NK-92 (cell line): ENCODE measurements around the gene ZNF407.
"Not testable (repeated sequence)": the region's sequence is repeated elsewhere in the genome, so short reads cannot be mapped to it uniquely, and the experiment has no call there.

Source experiments
- DNase-seq: peaks from one replicate; lab custom pipeline; 2025; ENCODE audit not compliant: unreplicated experiment; lab: John Stamatoyannopoulos, UW

Gene ZNF407

DNA sequence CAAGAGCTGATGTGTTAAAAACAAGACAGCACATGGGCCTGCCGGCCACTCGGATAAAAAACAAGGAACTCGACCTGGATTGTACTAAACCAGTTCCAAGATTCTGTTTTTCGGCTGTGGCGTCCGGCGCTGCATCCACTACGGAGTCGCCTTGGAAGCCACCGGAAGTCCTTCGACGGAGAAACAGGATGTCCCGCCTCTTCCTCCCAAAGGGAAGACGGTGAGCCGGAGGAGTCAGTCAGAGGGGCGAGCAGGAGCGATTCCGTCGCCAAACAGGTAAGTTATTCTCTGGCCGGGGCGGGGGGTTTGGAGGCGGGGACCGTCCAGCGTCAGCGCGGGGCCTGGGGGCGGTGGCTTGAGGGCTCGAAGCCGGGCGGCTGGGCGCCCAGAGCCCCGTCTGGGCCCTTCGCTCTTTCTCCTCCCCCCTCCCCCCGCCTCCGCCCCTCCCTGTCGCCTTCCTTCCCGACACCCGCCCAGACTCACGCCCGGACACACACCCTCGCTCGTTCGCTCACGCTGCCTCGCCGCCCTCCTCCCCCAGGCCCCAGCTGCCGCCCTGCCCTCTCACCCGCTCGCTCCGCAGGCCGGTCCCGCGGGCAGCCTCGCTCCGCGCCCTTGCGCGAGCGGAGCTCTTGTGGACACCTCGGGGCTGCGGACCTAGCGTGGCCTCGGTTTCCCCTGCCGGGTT lies at the start of gene ZNF407:
Gene ZNF407 (plus strand): TSS at position 209 of the 688 bp plus-strand sequence. CDS start 33,150 bp downstream, outside the sequence.
- DNase-seq, result peak; percentile 11

- DNase-seq, result no peak
These were observed 48.0 kb upstream of the ZNF407 start for GRCh38 chr18:74549591-74550104.

DNA sequence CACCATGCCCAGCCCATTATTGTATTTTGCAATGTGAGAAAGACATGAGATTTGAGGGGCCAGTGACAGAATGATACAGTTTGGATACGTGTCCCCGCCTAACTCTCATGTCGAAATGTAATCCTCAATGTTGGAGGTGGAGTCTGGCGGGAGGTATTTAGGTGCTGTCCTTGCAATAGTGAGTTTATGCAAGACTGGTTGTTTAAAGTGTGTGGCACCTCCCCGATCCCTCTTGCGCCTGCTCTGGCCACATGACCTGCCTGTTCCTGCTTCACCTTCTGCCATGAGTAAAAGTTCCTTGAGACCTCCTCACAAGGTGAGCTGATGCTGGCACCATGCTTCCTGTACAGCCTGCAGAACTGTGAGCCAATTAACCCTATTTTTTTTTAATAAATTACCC lies 46.8 kb upstream of the ZNF407 start:
- no peak for DNase-seq

GRCh38 chr18:74551452-74551851 lies 46.2 kb upstream of the ZNF407 start:
- DNase-seq, result no peak

- DNase-seq, result no peak
These were observed 45.6 kb upstream of the ZNF407 start for GRCh38 chr18:74551936-74552555.

DNA sequence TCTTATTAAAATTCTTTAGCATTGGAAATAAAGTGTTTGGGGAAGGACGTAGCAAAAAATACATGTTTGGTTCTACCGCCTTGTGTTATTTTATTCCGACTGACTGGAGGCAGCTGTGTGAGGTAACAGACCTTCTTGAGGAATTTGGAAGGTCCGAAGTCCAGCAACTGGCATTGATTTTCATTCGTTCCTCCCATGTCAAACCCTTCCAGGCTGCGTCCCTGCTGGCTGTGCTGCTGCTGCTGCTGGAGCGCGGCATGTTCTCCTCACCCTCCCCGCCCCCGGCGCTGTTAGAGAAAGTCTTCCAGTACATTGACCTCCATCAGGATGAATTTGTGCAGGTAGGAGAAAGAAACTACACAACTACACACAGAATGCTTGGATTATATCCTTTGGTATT lies 41.5 kb upstream of the ZNF407 start:
- no peak for DNase-seq

GRCh38 chr18:74558096-74558495 lies 39.6 kb upstream of the ZNF407 start:
- no peak for DNase-seq

DNA sequence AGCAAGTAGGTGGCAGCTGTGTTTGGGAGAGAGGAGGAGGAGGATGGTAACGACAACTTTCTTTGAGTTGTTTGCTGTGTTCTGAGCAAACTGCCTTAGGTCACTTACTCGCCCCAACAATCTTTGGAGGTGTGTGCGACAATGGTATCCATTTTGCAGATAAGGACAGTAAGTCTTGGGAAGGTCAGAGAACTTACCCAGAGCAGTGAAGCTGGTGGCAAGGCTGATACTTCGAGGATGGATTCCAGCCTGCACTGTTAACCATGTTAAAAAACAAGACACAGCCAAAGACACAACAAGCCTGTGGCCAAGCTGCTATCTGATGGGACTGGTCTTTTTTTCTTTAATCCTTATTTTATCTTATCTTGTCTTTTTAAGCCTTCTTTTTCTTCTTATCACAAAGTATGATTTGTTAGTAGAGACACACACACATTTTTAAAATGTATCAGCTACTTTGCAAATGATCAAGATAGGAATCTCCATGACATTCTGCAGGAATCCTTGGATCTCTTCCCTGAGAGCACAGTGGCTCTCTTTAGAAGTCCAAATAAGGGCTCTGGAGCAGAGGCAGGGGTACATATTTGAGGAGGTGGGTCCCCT lies 35.4 kb upstream of the ZNF407 start:
- DNase-seq, result no peak

GRCh38 chr18:74562775-74563174 lies 34.9 kb upstream of the ZNF407 start:
- no peak for DNase-seq

DNA sequence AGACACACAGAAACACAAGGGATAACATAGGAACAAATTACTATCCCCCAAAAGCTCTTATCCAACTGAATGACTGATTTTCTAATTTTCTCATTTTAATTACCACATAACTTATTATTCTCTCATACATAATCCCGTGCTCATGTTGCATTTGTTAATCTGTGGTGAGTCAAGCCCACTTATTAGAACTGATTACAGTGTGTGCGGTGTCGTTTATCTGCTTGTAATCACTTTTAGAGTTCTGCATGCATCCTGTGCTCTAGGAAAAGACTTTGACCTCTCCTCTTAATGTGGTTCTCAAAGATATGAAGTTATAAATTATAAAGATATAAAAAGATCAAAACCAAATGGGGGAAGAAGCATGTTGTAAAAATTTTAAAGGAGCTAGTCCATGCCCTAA lies 33.7 kb upstream of the ZNF407 start:
- DNase-seq, result no peak

DNA sequence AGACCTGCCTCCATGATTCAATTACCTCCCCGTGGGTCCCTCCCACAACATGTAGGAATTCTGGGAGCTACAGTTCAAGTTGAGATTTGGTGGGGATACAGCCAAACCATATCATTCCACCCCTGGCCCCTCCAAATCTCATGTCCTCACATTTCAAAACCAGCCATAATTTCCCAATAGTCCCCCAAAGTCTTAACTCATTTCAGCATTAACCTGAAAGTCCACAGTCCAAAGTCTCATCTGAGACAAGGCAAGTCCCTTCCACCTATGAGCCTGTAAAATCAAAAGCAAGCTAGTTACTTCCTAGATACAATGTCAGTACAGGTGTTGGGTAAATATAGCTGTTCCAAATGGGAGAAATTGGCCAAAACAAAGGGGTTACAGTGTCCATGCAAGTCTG lies 32.5 kb upstream of the ZNF407 start:
- not testable (repeated sequence) for DNase-seq

DNA sequence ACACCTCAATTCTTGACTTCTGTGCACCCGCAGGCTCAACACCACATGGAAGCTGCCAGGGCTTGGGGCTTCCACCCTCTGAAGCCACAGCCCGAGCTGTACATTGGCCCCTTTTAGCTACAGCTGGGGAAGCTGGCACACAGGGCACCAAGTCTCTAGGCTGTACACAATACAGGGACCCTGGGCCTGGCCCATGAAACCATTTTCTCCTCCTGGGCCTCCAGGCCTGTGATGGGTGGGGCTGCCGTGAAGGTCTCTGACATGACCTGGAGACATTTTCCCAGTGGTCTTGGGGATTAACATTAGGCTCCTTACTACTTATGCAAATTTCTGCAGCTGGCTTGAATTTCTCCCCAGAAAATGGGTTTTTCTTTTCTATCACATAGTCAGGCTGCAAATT lies 31.7 kb upstream of the ZNF407 start:
- DNase-seq, result not testable (repeated sequence)

DNA sequence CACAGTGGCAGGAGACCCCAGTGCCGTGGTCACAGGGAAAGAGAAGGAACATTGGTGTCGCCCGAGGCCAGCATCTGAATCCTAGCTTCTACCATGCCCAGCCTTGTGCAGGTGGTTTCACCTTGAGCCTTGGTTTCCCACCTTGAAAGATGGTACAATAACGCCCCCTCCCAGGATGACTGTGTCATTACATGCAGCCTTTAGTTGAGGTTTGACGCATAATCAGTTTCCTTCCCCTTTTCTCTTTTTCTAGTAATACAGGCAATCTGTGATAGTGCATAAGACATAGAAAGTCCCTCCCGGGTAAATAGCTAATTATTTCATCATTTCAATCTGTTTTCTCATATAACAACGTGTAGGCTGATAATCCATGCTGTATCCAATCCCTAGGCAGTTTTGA lies 29.8 kb upstream of the ZNF407 start:
- no peak for DNase-seq

GRCh38 chr18:74569401-74569800 lies 28.3 kb upstream of the ZNF407 start:
- no peak for DNase-seq

GRCh38 chr18:74570266-74570665 lies 27.4 kb upstream of the ZNF407 start:
- DNase-seq, result no peak

GRCh38 chr18:74571895-74572680 lies 25.6 kb upstream of the ZNF407 start:
- no peak for DNase-seq

- no peak for DNase-seq
These were observed 24.6 kb upstream of the ZNF407 start for GRCh38 chr18:74573053-74573452.

DNA sequence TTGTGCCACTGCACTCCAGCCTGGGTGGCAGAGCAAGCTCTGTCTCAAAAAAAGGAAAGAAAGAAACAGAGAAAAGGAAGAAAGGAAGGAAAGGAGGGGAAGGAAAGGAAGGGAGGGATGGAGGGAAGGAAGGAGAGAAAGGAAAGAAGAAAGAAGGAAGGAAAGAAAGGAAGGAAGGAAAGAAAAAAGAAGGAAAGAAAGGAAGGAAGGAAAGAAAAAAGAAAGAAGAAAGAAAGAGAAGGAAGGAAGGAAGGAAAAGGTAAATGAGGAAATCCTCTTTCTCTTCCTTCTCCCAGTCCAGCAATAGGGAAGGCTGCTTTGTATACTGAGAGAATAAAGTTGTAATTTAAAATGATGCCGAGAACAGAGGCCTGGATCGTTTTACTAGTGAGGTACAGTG lies 22.8 kb upstream of the ZNF407 start:
- DNase-seq, result no peak

GRCh38 chr18:74577019-74577418 lies 20.7 kb upstream of the ZNF407 start:
- no peak for DNase-seq

DNA sequence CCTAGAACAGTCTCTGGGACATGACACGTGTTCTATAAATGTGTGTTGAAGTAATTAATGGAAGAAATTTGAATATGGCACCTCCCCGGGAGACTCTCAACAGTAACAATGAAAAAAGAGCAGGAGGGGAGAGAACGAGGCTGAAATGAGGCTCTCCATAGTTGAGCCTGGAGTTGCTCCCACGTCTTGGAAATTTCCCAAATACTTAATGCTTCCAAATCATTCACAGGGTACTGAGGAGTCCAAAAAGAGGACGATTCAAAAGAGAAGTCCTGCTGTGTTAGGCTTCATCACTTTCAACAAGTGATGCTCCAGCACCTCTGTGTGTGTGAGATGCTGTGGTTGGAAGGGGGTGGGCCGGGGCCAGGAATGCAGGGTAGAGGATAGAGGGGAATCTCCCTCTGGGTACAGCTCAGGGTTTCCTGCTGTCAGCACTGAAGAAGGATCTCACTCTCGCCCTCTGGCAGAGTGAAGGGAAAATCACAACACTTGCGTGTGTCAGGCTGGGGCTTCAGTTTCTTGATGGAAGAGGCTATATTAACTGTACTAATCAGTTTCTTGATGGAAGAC lies 18.1 kb upstream of the ZNF407 start:
- DNase-seq, result no peak

DNA sequence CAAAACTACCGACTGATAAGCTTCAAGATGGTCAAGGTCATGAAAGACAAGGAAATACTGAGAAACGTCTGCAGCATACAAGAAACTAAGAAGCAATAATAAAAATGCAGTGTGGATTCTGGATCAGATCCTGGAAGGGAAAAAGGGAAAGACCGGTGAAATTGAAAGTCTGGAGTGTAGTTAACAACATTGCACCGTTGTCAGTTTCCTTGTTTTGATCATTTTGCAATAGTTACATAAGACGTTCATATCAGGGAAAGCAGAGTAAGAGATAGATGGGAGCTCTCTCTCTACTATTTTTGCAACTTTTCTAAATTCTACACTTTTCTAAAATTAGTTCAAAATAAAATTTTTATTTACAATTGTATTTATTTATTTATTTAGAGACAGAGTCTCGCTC lies 15.0 kb upstream of the ZNF407 start:
- DNase-seq, result no peak
